MCF 10A (cell line): ENCODE measurements around the gene BDP1. TPM values are rescaled to one million over a fixed set of nuclear protein-coding genes. Genes with fewer than 3 reads are reported as not detected.
"Not testable (repeated sequence)": the region's sequence is repeated elsewhere in the genome, so short reads cannot be mapped to it uniquely, and the experiment has no call there.

ENCODE experiments used
- BruUV-seq: library from RNA; stranded (reverse); fragments of 400-500 nt; replicated peaks from 2 replicates; lab custom pipeline; 2021; lab: Mats Ljungman, UMichigan
- CTCF ChIA-PET: fragments of 300-600 bp; sonication (Branson Sonifier 250); formaldehyde crosslinking; extraction: SDS; loops from one replicate; lab custom pipeline; 2021; ENCODE audit warnings: antibody characterized with exemption, inconsistent platforms; lab: Yijun Ruan, JAX
- POLR2A ChIA-PET: fragments of 300-600, 350-650 bp; sonication (Branson Sonifier 250); formaldehyde crosslinking; extraction: SDS; loops from one replicate; lab custom pipeline; 2020; ENCODE audit warnings: antibody characterized with exemption, inconsistent platforms; lab: Yijun Ruan, JAX
- DNase-seq: peaks from one replicate; pipeline ENCODE4 v3.0.0-alpha.2; 2018; ENCODE audit not compliant: unreplicated experiment
- H3K27ac Mint-ChIP-seq: one replicate; pipeline ENCODE4 v1.8.0; 2022; ENCODE audit warnings: mild to moderate bottlenecking, low read depth, mixed read lengths; ENCODE audit not compliant: unreplicated experiment
- H3K27me3 Mint-ChIP-seq: one replicate; pipeline ENCODE4 v1.8.0; 2022; ENCODE audit warnings: mixed read lengths; ENCODE audit not compliant: insufficient read depth, unreplicated experiment
- H3K36me3 Mint-ChIP-seq: one replicate; pipeline ENCODE4 v1.8.0; 2022; ENCODE audit warnings: mild to moderate bottlenecking, moderate library complexity, mixed read lengths; ENCODE audit not compliant: insufficient read depth, unreplicated experiment
- H3K4me1 Mint-ChIP-seq: one replicate; pipeline ENCODE4 v1.8.0; 2022; ENCODE audit warnings: mixed read lengths; ENCODE audit not compliant: insufficient read depth, unreplicated experiment
- H3K4me3 Mint-ChIP-seq: one replicate; pipeline ENCODE4 v1.8.0; 2022; ENCODE audit warnings: mild to moderate bottlenecking, moderate library complexity, mixed read lengths; ENCODE audit not compliant: unreplicated experiment
- H3K9me3 Mint-ChIP-seq: one replicate; pipeline ENCODE4 v1.8.0; 2022; ENCODE audit warnings: mixed read lengths; ENCODE audit not compliant: unreplicated experiment
- CTCF ChIP-seq: fragments of 200-600 bp; IDR thresholded peaks from one replicate; pipeline ENCODE4 v1.8.0; 2022; ENCODE audit warnings: antibody characterized with exemption, mild to moderate bottlenecking; ENCODE audit not compliant: unreplicated experiment
- intact Hi-C: fragments of 100-400 bp; cut with micrococcal nuclease; formaldehyde crosslinking; loops from 2 replicates; pipeline ENCODE4 v1.14.1; 2022
- total RNA-seq: library from RNA; stranded (reverse); gene quantifications from 2 replicates; pipeline ENCODE4 v1.2.3, GENCODE V29; 2022

The BDP1 gene
- total RNA-seq, 1 experiment from 2014 or later: 31.3 TPM

- H3K9me3 Mint-ChIP-seq: no peaks in the 10 kb centered on the region
- H3K27ac Mint-ChIP-seq: no peak overlapping the region
- POLR2A ChIA-PET: interaction anchor here (0.6 to 2.2 kb wide), 5 partner anchors 10 to 38 kb away, joined by 3 to 7 read pairs (median 4); partner anchors contain the start of gene BDP1
- no peak overlapping the region for H3K4me3 Mint-ChIP-seq
- intact Hi-C loops: no loop called here
- H3K4me1 Mint-ChIP-seq: peaks cover 10% of the 10 kb centered on the region
- no peak for DNase-seq
- no peak for TF ChIP-seq CTCF
- H3K27me3 Mint-ChIP-seq: no peaks in the 10 kb centered on the region
- CTCF ChIA-PET: interaction anchor here (0.7 to 2.8 kb wide), 3 partner anchors 16 to 37 kb away, joined by 3 to 21 read pairs (median 6); partner anchors contain the start of gene BDP1
- BruUV-seq: no TSS peak
- peaks cover 68% of the 10 kb centered on the region for H3K36me3 Mint-ChIP-seq
Observed at GRCh38 chr5:71492817-71493615, 37.6 kb downstream of the BDP1 start.

- BruUV-seq, H3K9me3 Mint-ChIP-seq, intact Hi-C loops, H3K27me3 Mint-ChIP-seq, H3K4me3 Mint-ChIP-seq: not testable (repeated sequence)
- CTCF ChIA-PET: interaction anchor here (1.4 to 2.8 kb wide), 2 partner anchors 19 to 39 kb away, joined by 6 to 21 read pairs; partner anchors contain the start of gene BDP1
- Mint-ChIP-seq H3K4me1 (peaks cover 10% of the 10 kb centered on the region), H3K36me3 (peaks cover 68% of the 10 kb centered on the region), H3K27ac (peak overlapping the region; percentile 88)
- POLR2A ChIA-PET: interaction anchor here (0.8 to 2.2 kb wide), 4 partner anchors 10 to 39 kb away, joined by 3 to 7 read pairs (median 5); partner anchors contain the start of gene BDP1
- DNase-seq: peak; percentile 2
Observed at GRCh38 chr5:71494202-71494601, 38.8 kb downstream of the BDP1 start.

GRCh38 chr5:71498756-71499155, 43.3 kb downstream of the BDP1 start:
- BruUV-seq, H3K9me3 Mint-ChIP-seq, intact Hi-C loops, H3K27ac Mint-ChIP-seq, H3K4me3 Mint-ChIP-seq, H3K27me3 Mint-ChIP-seq, H3K4me1 Mint-ChIP-seq, POLR2A ChIA-PET, DNase-seq: not testable (repeated sequence)
- H3K36me3 Mint-ChIP-seq: peaks cover 83% of the 10 kb centered on the region
- CTCF ChIA-PET: interaction anchor here (1.1 kb wide), 1 partner anchor 23 kb away, joined by 4 read pairs; no protein-coding TSS in a partner anchor

- intact Hi-C loops: no loop called here
- no peak for TF ChIP-seq CTCF
- BruUV-seq: no TSS peak
- ChIA-PET POLR2A (interaction anchor here (1.6 kb wide), 1 partner anchor 9 kb away, joined by 3 read pairs; no protein-coding TSS in a partner anchor), CTCF (no interaction called here)
- H3K27me3 Mint-ChIP-seq: no peaks in the 10 kb centered on the region
- no peak overlapping the region for H3K4me3 Mint-ChIP-seq
- no peaks in the 10 kb centered on the region for H3K4me1 Mint-ChIP-seq
- no peak for DNase-seq
- H3K36me3 Mint-ChIP-seq: peaks cover 100% of the 10 kb centered on the region
- H3K9me3 Mint-ChIP-seq: no peaks in the 10 kb centered on the region
- no peak overlapping the region for H3K27ac Mint-ChIP-seq
Observed at GRCh38 chr5:71503536-71503935, 48.1 kb downstream of the BDP1 start.

- no peak for TF ChIP-seq CTCF
- Mint-ChIP-seq H3K4me1 (no peaks in the 10 kb centered on the region), H3K9me3 (no peaks in the 10 kb centered on the region), H3K4me3 (no peak overlapping the region), H3K27me3 (no peaks in the 10 kb centered on the region), H3K27ac (no peak overlapping the region), H3K36me3 (peaks cover 75% of the 10 kb centered on the region)
- DNase-seq: no peak
- CTCF ChIA-PET: no interaction called here
- intact Hi-C loops: no loop called here
- POLR2A ChIA-PET: interaction anchor here (0.6 to 1.6 kb wide), 4 partner anchors 10 to 32 kb away, joined by 3 to 6 read pairs (median 4); no protein-coding TSS in a partner anchor
- no TSS peak for BruUV-seq
Observed at GRCh38 chr5:71522151-71522550, 66.7 kb downstream of the BDP1 start.

- H3K4me1 Mint-ChIP-seq, DNase-seq, H3K27me3 Mint-ChIP-seq, H3K9me3 Mint-ChIP-seq, BruUV-seq, H3K4me3 Mint-ChIP-seq, POLR2A ChIA-PET, intact Hi-C loops, H3K27ac Mint-ChIP-seq: not testable (repeated sequence)
- peaks cover 49% of the 10 kb centered on the region for H3K36me3 Mint-ChIP-seq
- CTCF ChIA-PET: interaction anchor here (0.7 kb wide), 1 partner anchor 1869 kb away, joined by 3 read pairs; no protein-coding TSS in a partner anchor
Observed at GRCh38 chr5:71525611-71526010, 70.2 kb downstream of the BDP1 start.
